RPMI8226 (cell line): ENCODE results near the gene QPCTL.
A peak's percentile ranks its signal among the peaks of the same experiment; 100 is the strongest.
"Not testable (repeated sequence)": the region's sequence is repeated elsewhere in the genome, so short reads cannot be mapped to it uniquely, and the experiment has no call there.

Source experiments
- DNase-seq: peaks from one replicate; pipeline ENCODE4 v3.0.0-alpha.2; 2015

QPCTL gene

GRCh38 chr19:45717983-45718650 lies 25.7 kb downstream of the QPCTL start:
- DNase-seq = no peak

- DNase-seq = not testable (repeated sequence)
Observed at GRCh38 chr19:45720065-45720464, 27.6 kb downstream of the QPCTL start.

- DNase-seq = not testable (repeated sequence)
Observed at GRCh38 chr19:45728683-45729082, 36.2 kb downstream of the QPCTL start.

- peak; percentile 13 for DNase-seq
Observed at GRCh38 chr19:45729800-45730290, 37.4 kb downstream of the QPCTL start.

GRCh38 chr19:45730368-45731288 lies 38.2 kb downstream of the QPCTL start, which contains the start of gene FBXO46:
Gene FBXO46, minus strand, starts transcription at chr19:45730896. Its CDS starts 17,401 bp downstream, at chr19:45713495.
- peak; percentile 94 for DNase-seq

GRCh38 chr19:45733160-45733810 lies 40.8 kb downstream of the QPCTL start, which contains the start of gene MEIOSIN:
Gene MEIOSIN, plus strand, starts transcription at chr19:45733439. Its CDS starts 1,938 bp downstream, at chr19:45735377.
- no peak for DNase-seq

- peak; percentile 10 for DNase-seq
Observed at GRCh38 chr19:45739498-45740439, 47.3 kb downstream of the QPCTL start.

- no peak for DNase-seq
Observed at GRCh38 chr19:45742969-45743368, 50.5 kb downstream of the QPCTL start.

GRCh38 chr19:45745606-45746005 lies 53.1 kb downstream of the QPCTL start:
- no peak for DNase-seq

GRCh38 chr19:45746866-45747265 lies 54.4 kb downstream of the QPCTL start:
- DNase-seq = no peak

GRCh38 chr19:45747513-45747912 lies 55.0 kb downstream of the QPCTL start:
- DNase-seq = no peak

- not testable (repeated sequence) for DNase-seq
Observed at GRCh38 chr19:45751483-45751882, 59.0 kb downstream of the QPCTL start.

GRCh38 chr19:45752639-45753038 lies 60.2 kb downstream of the QPCTL start:
- DNase-seq = no peak

- DNase-seq = peak; percentile 46
Observed at GRCh38 chr19:45753548-45753947, 61.1 kb downstream of the QPCTL start.
